ENCODE data around the gene IL22RA1. TPM values are rescaled to one million over a fixed set of nuclear protein-coding genes. Genes with fewer than 3 reads are reported as not detected.

IL22RA1 gene
- total RNA-seq, 2 experiments from 2014 or later: not detected

GRCh38 chr1:24180676-24181075 lies 37.7 kb upstream of the IL22RA1 start:
- Mint-ChIP-seq H3K4me3 (no peak overlapping the region), H3K9me3 (no peaks in the 10 kb centered on the region), H3K27ac (no peak overlapping the region), H3K27me3 (no peaks in the 10 kb centered on the region), H3K36me3 (no peaks in the 10 kb centered on the region), H3K4me1 (ENCODE audit: low read depth) (no peaks in the 10 kb centered on the region)
- ChIA-PET POLR2A (no interaction called here), CTCF (interaction anchor here (0.5 to 2.2 kb wide), 3 partner anchors 211 to 631 kb away, joined by 3 to 7 read pairs (median 4); no protein-coding TSS in a partner anchor)
- intact Hi-C loops (cut with micrococcal nuclease): no loop called here
- no peak for DNase-seq

GRCh38 chr1:24179251-24179840 lies 36.4 kb upstream of the IL22RA1 start:
- Mint-ChIP-seq H3K4me3 (no peak overlapping the region), H3K27ac (no peak overlapping the region), H3K4me1 (ENCODE audit: low read depth) (no peaks in the 10 kb centered on the region), H3K36me3 (peaks cover 2% of the 10 kb centered on the region), H3K27me3 (no peaks in the 10 kb centered on the region), H3K9me3 (no peaks in the 10 kb centered on the region)
- DNase-seq: no peak
- POLR2A ChIA-PET: no interaction called here
- intact Hi-C loops (cut with micrococcal nuclease): no loop called here
- CTCF ChIA-PET: interaction anchor here (1.0 to 2.2 kb wide), 3 partner anchors 22 to 212 kb away, joined by 3 to 7 read pairs (median 4); no protein-coding TSS in a partner anchor

GRCh38 chr1:24178407-24178806 lies 35.5 kb upstream of the IL22RA1 start:
- intact Hi-C loops (cut with micrococcal nuclease): no loop called here
- no peak overlapping the region for H3K27ac Mint-ChIP-seq
- no peak overlapping the region for H3K4me3 Mint-ChIP-seq
- H3K36me3 Mint-ChIP-seq: peaks cover 2% of the 10 kb centered on the region
- ChIA-PET POLR2A (no interaction called here), CTCF (interaction anchor here (1.0 to 2.2 kb wide), 4 partner anchors 21 to 213 kb away, joined by 4 to 7 read pairs (median 4); no protein-coding TSS in a partner anchor)
- H3K9me3 Mint-ChIP-seq: no peaks in the 10 kb centered on the region
- no peak for DNase-seq
- H3K27me3 Mint-ChIP-seq: no peaks in the 10 kb centered on the region
- no peaks in the 10 kb centered on the region for H3K4me1 Mint-ChIP-seq (ENCODE audit: low read depth)

GRCh38 chr1:24177161-24177560 lies 34.2 kb upstream of the IL22RA1 start:
- DNase-seq: no peak
- Mint-ChIP-seq H3K9me3 (no peaks in the 10 kb centered on the region), H3K27me3 (no peaks in the 10 kb centered on the region), H3K27ac (no peak overlapping the region), H3K36me3 (peaks cover 2% of the 10 kb centered on the region), H3K4me1 (ENCODE audit: low read depth) (no peaks in the 10 kb centered on the region), H3K4me3 (no peak overlapping the region)
- ChIA-PET CTCF (interaction anchor here (0.6 to 2.2 kb wide), 2 partner anchors 22 to 27 kb away, joined by 4 read pairs; no protein-coding TSS in a partner anchor), POLR2A (no interaction called here)
- intact Hi-C loops (cut with micrococcal nuclease): no loop called here

GRCh38 chr1:24175033-24175755 lies 32.3 kb upstream of the IL22RA1 start:
- H3K4me3 Mint-ChIP-seq: no peak overlapping the region
- no peak for DNase-seq
- peaks cover 2% of the 10 kb centered on the region for H3K36me3 Mint-ChIP-seq
- intact Hi-C loops (cut with micrococcal nuclease): no loop called here
- ChIA-PET CTCF (no interaction called here), POLR2A (no interaction called here)
- H3K4me1 Mint-ChIP-seq (ENCODE audit: low read depth): no peaks in the 10 kb centered on the region
- no peaks in the 10 kb centered on the region for H3K9me3 Mint-ChIP-seq
- no peak overlapping the region for H3K27ac Mint-ChIP-seq
- H3K27me3 Mint-ChIP-seq: no peaks in the 10 kb centered on the region

- POLR2A ChIA-PET: no interaction called here
- no peaks in the 10 kb centered on the region for H3K27me3 Mint-ChIP-seq
Measured at GRCh38 chr1:24173638-24174575, 31.0 kb upstream of the IL22RA1 start.

GRCh38 chr1:24172598-24172997 lies 29.7 kb upstream of the IL22RA1 start:
- Mint-ChIP-seq H3K4me1 (ENCODE audit: low read depth) (no peaks in the 10 kb centered on the region), H3K4me3 (no peak overlapping the region), H3K27ac (no peak overlapping the region), H3K27me3 (no peaks in the 10 kb centered on the region), H3K9me3 (no peaks in the 10 kb centered on the region), H3K36me3 (peaks cover 2% of the 10 kb centered on the region)
- ChIA-PET POLR2A (no interaction called here), CTCF (interaction anchor here (1.4 kb wide), 1 partner anchor 22 kb away, joined by 7 read pairs; no protein-coding TSS in a partner anchor)
- no peak for DNase-seq
- intact Hi-C loops (cut with micrococcal nuclease): no loop called here

More at GRCh38 chr1:24173638-24174575, 31.0 kb upstream of the IL22RA1 start:
- no peak for DNase-seq
- CTCF ChIA-PET: no interaction called here
- H3K9me3 Mint-ChIP-seq: no peaks in the 10 kb centered on the region
- no peak overlapping the region for H3K27ac Mint-ChIP-seq
- H3K4me1 Mint-ChIP-seq (ENCODE audit: low read depth): no peaks in the 10 kb centered on the region
- H3K36me3 Mint-ChIP-seq: peaks cover 2% of the 10 kb centered on the region
- intact Hi-C loops (cut with micrococcal nuclease): no loop called here
- H3K4me3 Mint-ChIP-seq: no peak overlapping the region

- intact Hi-C loops (cut with micrococcal nuclease): no loop called here
- H3K4me3 Mint-ChIP-seq: no peak overlapping the region
- POLR2A ChIA-PET: no interaction called here
Measured at GRCh38 chr1:24169286-24169685, 26.3 kb upstream of the IL22RA1 start.

GRCh38 chr1:24168245-24168644 lies 25.3 kb upstream of the IL22RA1 start:
- H3K27ac Mint-ChIP-seq: no peak overlapping the region
- intact Hi-C loops (cut with micrococcal nuclease): no loop called here
- POLR2A ChIA-PET: no interaction called here
- H3K36me3 Mint-ChIP-seq: peaks cover 2% of the 10 kb centered on the region
- H3K4me3 Mint-ChIP-seq: no peak overlapping the region
- CTCF ChIA-PET: interaction anchor here (0.9 to 3.3 kb wide), 3 partner anchors 17 to 33 kb away, joined by 3 to 12 read pairs (median 4); no protein-coding TSS in a partner anchor
- H3K9me3 Mint-ChIP-seq: no peaks in the 10 kb centered on the region
- DNase-seq: no peak
- no peaks in the 10 kb centered on the region for H3K27me3 Mint-ChIP-seq
- no peaks in the 10 kb centered on the region for H3K4me1 Mint-ChIP-seq (ENCODE audit: low read depth)

More at GRCh38 chr1:24169286-24169685, 26.3 kb upstream of the IL22RA1 start:
- peaks cover 2% of the 10 kb centered on the region for H3K36me3 Mint-ChIP-seq
- DNase-seq: no peak
- H3K4me1 Mint-ChIP-seq (ENCODE audit: low read depth): no peaks in the 10 kb centered on the region
- no peak overlapping the region for H3K27ac Mint-ChIP-seq
- H3K9me3 Mint-ChIP-seq: no peaks in the 10 kb centered on the region
- H3K27me3 Mint-ChIP-seq: no peaks in the 10 kb centered on the region
- CTCF ChIA-PET: interaction anchor here (0.7 to 3.3 kb wide), 3 partner anchors 19 to 222 kb away, joined by 3 to 12 read pairs (median 3); no protein-coding TSS in a partner anchor

GRCh38 chr1:24167008-24167407 lies 24.1 kb upstream of the IL22RA1 start:
- Mint-ChIP-seq H3K4me1 (ENCODE audit: low read depth) (no peaks in the 10 kb centered on the region), H3K4me3 (no peak overlapping the region), H3K9me3 (no peaks in the 10 kb centered on the region), H3K36me3 (peaks cover 2% of the 10 kb centered on the region), H3K27ac (no peak overlapping the region), H3K27me3 (no peaks in the 10 kb centered on the region)
- DNase-seq: no peak
- CTCF ChIA-PET: interaction anchor here (0.6 to 3.3 kb wide), 2 partner anchors 16 to 17 kb away, joined by 3 to 12 read pairs; no protein-coding TSS in a partner anchor
- POLR2A ChIA-PET: no interaction called here
- intact Hi-C loops (cut with micrococcal nuclease): no loop called here

GRCh38 chr1:24165500-24165899 lies 22.6 kb upstream of the IL22RA1 start:
- Mint-ChIP-seq H3K27me3 (no peaks in the 10 kb centered on the region), H3K36me3 (peaks cover 2% of the 10 kb centered on the region), H3K4me1 (ENCODE audit: low read depth) (no peaks in the 10 kb centered on the region), H3K27ac (no peak overlapping the region), H3K4me3 (no peak overlapping the region), H3K9me3 (no peaks in the 10 kb centered on the region)
- intact Hi-C loops (cut with micrococcal nuclease): no loop called here
- POLR2A ChIA-PET: no interaction called here
- CTCF ChIA-PET: interaction anchor here (0.6 to 1.3 kb wide), 3 partner anchors 15 to 226 kb away, joined by 3 to 5 read pairs (median 3); no protein-coding TSS in a partner anchor
- no peak for DNase-seq

- POLR2A ChIA-PET: no interaction called here
- intact Hi-C loops (cut with micrococcal nuclease): no loop called here
- no peak for DNase-seq
- H3K4me3 Mint-ChIP-seq: no peak overlapping the region
- CTCF ChIA-PET: interaction anchor here (0.6 to 0.9 kb wide), 2 partner anchors 227 to 254 kb away, joined by 3 to 4 read pairs; no protein-coding TSS in a partner anchor
- H3K27ac Mint-ChIP-seq: no peak overlapping the region
- no peaks in the 10 kb centered on the region for H3K9me3 Mint-ChIP-seq
- H3K4me1 Mint-ChIP-seq (ENCODE audit: low read depth): no peaks in the 10 kb centered on the region
- H3K27me3 Mint-ChIP-seq: no peaks in the 10 kb centered on the region
- peaks cover 4% of the 10 kb centered on the region for H3K36me3 Mint-ChIP-seq
Measured at GRCh38 chr1:24164004-24164403, 21.1 kb upstream of the IL22RA1 start.
